ENCODE measurements around the gene ACBD5. TPM values are rescaled to one million over a fixed set of nuclear protein-coding genes. Genes with fewer than 3 reads are reported as not detected.

ACBD5 gene
- total RNA-seq, 1 donor: 24.6 TPM

DNA sequence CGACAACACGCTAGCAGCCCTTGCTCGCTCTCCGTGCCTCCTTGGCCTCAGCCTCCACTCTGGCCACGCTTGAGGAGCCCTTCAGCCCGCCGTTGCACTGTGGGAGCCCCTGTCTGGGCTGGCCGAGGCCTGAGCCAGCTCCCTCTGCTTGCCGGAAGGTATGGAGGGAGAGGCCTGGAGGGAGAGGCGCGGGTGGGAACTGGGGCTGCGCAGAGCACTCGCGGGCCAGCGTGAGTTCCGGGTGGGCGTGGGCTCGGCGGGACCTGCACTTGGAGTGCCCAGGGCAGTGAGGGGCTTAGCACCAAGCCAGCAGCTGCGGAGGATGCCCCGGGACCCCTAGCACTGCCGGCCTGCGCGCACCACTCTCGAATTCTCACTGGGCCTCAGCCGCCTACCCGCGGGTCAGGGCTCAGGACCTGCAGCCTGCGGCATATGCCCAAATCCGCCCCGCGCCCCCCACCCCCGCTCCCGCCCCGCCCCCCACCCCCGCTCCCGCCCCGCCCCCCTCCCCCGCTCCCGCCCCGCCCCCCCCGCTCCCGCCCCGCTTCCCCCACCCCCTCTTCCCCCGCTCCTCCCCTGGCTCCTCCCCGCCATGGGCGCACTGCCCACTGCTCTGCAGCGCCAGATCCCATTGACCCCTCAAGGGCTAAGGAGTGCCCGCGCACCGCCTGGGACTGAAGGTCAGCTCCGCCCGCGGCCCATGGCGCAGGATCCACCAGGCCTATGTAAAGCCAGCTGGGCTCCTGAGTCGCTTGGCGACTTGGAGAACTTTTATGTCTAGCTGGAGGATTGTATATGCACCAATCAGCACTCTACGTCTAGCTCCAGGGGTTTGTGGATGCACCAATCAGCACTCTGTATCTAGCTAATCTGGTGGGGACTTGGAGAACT lies 15.9 kb upstream of the ACBD5 start:
- DNase-seq (ENCODE audit: low read depth): no peak
- H3K4me3 ChIP-seq (ENCODE audit: low read depth, low read length): no peak overlapping the region
- TF ChIP-seq, protein P1, sequence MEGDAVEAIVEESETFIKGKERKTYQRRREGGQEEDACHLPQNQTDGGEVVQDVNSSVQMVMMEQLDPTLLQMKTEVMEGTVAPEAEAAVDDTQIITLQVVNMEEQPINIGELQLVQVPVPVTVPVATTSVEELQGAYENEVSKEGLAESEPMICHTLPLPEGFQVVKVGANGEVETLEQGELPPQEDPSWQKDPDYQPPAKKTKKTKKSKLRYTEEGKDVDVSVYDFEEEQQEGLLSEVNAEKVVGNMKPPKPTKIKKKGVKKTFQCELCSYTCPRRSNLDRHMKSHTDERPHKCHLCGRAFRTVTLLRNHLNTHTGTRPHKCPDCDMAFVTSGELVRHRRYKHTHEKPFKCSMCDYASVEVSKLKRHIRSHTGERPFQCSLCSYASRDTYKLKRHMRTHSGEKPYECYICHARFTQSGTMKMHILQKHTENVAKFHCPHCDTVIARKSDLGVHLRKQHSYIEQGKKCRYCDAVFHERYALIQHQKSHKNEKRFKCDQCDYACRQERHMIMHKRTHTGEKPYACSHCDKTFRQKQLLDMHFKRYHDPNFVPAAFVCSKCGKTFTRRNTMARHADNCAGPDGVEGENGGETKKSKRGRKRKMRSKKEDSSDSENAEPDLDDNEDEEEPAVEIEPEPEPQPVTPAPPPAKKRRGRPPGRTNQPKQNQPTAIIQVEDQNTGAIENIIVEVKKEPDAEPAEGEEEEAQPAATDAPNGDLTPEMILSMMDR (IDR thresholded peaks at IDR 0.05; ENCODE audit: insufficient read depth, low read depth, low read length): no peak

DNA sequence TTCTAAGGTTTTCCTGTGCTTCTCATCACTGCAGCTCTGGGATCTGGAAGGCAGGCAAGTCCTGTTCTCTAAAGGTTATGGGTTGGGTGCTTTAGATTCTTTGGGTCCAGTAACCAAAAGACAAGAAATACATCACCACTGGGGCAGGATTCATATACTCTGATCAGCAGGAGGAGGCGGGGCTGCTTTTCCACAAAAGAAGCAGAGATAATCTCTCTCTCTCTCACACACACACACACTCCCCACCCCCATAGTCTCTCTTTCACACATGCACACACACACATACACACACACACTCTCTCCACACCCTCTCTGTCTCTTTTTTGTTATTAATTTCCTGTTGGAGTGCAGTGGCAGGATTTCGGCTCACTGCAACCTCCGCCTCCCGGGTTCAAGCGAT lies 13.0 kb upstream of the ACBD5 start:
- TF ChIP-seq, protein P1 (IDR thresholded peaks at IDR 0.05; ENCODE audit: insufficient read depth, low read depth, low read length): no peak
- DNase-seq (ENCODE audit: low read depth): no peak
- no peak overlapping the region for H3K4me3 ChIP-seq (ENCODE audit: low read depth, low read length)

DNA sequence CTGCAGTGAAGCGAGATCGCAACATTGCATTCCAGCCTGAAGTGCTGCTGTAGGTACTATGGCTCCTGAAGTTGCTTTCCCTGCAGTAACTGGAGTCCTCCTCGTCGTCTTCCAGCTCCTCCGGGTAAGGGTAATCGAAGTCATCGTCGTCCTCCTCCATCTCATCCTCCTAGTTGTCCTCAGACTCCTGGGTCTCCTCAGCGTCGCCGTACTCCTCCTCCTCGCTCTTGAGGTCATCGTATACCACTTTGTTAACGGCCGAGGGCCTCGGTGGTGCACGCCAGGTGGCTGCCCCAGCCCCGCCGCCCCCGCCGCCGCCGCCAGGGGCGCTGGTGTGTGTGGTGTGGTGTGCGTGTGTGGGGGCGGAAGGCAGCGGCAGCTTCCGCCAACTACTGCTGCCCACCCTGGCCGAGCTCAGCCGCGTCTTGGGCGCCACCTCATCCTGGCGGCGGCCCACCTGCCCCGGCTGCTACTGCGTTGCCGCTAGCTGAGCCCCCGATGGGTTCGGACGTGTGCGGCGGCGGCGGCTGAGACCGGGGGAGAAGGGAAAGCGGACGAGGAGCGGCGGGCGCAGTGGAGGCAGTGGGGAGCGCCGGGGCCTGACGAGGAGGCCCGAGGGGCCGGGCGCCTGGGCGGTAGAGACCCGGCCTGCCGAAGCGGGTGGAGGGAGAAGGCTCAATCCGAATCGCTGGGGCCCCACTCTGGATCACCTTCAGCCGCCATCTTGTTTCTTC lies 11.8 kb upstream of the ACBD5 start:
- H3K4me3 ChIP-seq (ENCODE audit: low read depth, low read length): peak overlapping the region; percentile 60
- peak; percentile 67 for DNase-seq (ENCODE audit: low read depth)

DNA sequence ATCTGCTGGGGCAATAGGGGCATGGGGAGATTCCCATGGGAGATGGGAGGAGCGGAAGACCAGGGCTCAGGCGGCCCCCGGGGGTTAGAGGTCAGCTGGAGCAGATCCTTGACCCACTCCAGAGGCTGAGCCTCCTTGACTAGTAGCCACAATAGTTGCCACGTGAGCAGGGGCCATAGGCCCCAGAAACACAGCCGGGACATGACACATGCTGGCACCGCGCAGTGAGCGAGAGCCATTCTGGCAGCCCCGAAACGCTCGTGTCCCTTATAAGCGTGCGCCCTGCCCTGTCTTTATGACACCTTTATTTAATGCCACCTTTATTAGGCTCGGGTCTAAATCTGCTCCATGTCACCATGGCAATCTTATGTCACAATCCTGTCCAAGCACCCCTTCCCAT lies 11.0 kb upstream of the ACBD5 start:
- H3K4me3 ChIP-seq (ENCODE audit: low read depth, low read length): no peak overlapping the region
- DNase-seq (ENCODE audit: low read depth): no peak
- TF ChIP-seq, protein P1 (IDR thresholded peaks at IDR 0.05; ENCODE audit: insufficient read depth, low read depth, low read length): no peak

More for the DNA sequence above, 11.8 kb upstream of the ACBD5 start:
- TF ChIP-seq, protein P1 (IDR thresholded peaks at IDR 0.05; ENCODE audit: insufficient read depth, low read depth, low read length): peak; percentile 35

DNA sequence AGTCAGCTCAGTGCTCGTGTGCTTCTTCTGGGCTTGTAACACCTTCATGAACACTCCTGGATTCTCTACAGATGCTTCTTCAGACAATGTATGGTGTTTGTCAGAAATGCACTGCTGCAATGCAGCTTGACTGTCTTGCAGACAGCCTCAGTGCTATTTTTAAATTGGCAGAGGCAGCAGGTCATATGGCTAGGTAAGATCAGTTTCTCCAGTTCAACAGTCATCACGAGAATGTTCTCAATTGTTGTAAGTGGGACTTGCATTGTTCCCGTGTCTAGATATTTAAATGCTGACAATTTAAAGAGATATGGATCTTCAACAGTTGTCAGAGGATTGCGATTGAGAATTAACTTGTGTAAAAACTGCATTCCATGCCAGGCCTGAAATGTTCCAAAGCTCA lies 7.6 kb upstream of the ACBD5 start:
- TF ChIP-seq, protein P1 (IDR thresholded peaks at IDR 0.05; ENCODE audit: insufficient read depth, low read depth, low read length): no peak
- no peak for DNase-seq (ENCODE audit: low read depth)
- H3K4me3 ChIP-seq (ENCODE audit: low read depth, low read length): no peak overlapping the region

DNA sequence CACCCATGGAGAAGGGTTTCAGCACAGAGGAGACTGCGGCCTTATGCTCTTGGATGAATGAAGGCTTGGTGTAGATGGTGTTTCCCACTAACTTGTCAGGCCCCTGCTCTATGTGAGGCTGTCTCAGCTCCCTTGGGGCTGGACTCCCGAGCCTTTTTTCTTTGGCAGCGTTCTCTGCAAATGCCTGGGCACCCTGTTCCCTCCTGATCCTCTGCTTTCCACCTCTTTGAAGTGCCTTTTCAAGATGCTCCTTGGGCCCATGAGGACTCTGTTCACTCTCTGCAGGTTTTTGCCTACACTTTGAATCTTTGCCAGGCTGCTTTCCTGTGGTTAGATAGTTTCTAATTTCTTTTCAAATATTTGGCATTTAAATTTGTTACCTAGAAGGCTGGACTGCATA lies 6.8 kb upstream of the ACBD5 start:
- TF ChIP-seq, protein P1 (IDR thresholded peaks at IDR 0.05; ENCODE audit: insufficient read depth, low read depth, low read length): no peak
- no peak for DNase-seq (ENCODE audit: low read depth)
- H3K4me3 ChIP-seq (ENCODE audit: low read depth, low read length): no peak overlapping the region

Data from fibroblast of villous mesenchyme (primary cell).